Measurements from ENCODE around the gene CCDC81. TPM values are rescaled to one million over a fixed set of nuclear protein-coding genes. Genes with fewer than 3 reads are reported as not detected.

Gene CCDC81
- total RNA-seq, 1 donor from 2014 or later, result 36.5 TPM

GRCh38 chr11:86380295-86381059 is 5.8 kb downstream of the CCDC81 start:
- intact Hi-C loops (cut with DNase I), result no loop called here
- H3K27ac ChIP-seq, result no peak overlapping the region
- no peak for TF ChIP-seq CTCF (IDR thresholded peaks at IDR 0.05)

GRCh38 chr11:86383041-86383955 is 8.6 kb downstream of the CCDC81 start:
- no peak for TF ChIP-seq CTCF (IDR thresholded peaks at IDR 0.05)

More at GRCh38 chr11:86380295-86381059, 5.8 kb downstream of the CCDC81 start:
- Histone ChIP-seq H3K36me3 (no peaks in the 10 kb centered on the region), H3K4me3 (no peak overlapping the region), H3K4me1 (no peaks in the 10 kb centered on the region), H3K27me3 (no peaks in the 10 kb centered on the region), H3K9me3 (no peaks in the 10 kb centered on the region)
- no peak for DNase-seq (ENCODE audit: low spot score in 2 of 2)

GRCh38 chr11:86386283-86386682 is 11.6 kb downstream of the CCDC81 start:
- no peak for DNase-seq (ENCODE audit: low spot score in 2 of 2)
- TF ChIP-seq CTCF (IDR thresholded peaks at IDR 0.05), result no peak
- Histone ChIP-seq H3K4me1 (no peaks in the 10 kb centered on the region), H3K27ac (no peak overlapping the region), H3K36me3 (no peaks in the 10 kb centered on the region), H3K27me3 (no peaks in the 10 kb centered on the region), H3K9me3 (no peaks in the 10 kb centered on the region), H3K4me3 (no peak overlapping the region)
- intact Hi-C loops (cut with DNase I), result no loop called here

More at GRCh38 chr11:86383041-86383955, 8.6 kb downstream of the CCDC81 start:
- Histone ChIP-seq H3K4me3 (no peak overlapping the region), H3K4me1 (no peaks in the 10 kb centered on the region), H3K27me3 (no peaks in the 10 kb centered on the region), H3K9me3 (no peaks in the 10 kb centered on the region), H3K36me3 (no peaks in the 10 kb centered on the region), H3K27ac (no peak overlapping the region)
- DNase-seq (ENCODE audit: low spot score in 2 of 2), result no peak
- intact Hi-C loops (cut with DNase I), result no loop called here

- no peak for DNase-seq (ENCODE audit: low spot score in 2 of 2)
- H3K36me3 ChIP-seq, result no peaks in the 10 kb centered on the region
- H3K27ac ChIP-seq, result no peak overlapping the region
- no peaks in the 10 kb centered on the region for H3K27me3 ChIP-seq
- H3K4me1 ChIP-seq, result no peaks in the 10 kb centered on the region
- intact Hi-C loops (cut with DNase I), result no loop called here
- no peak for TF ChIP-seq CTCF (IDR thresholded peaks at IDR 0.05)
- H3K9me3 ChIP-seq, result no peaks in the 10 kb centered on the region
- no peak overlapping the region for H3K4me3 ChIP-seq
Measured at GRCh38 chr11:86386746-86387145, 12.1 kb downstream of the CCDC81 start.

GRCh38 chr11:86388198-86388597 is 13.5 kb downstream of the CCDC81 start:
- H3K36me3 ChIP-seq, result no peaks in the 10 kb centered on the region
- no peak overlapping the region for H3K27ac ChIP-seq
- DNase-seq (ENCODE audit: low spot score in 2 of 2), result no peak
- no peak for TF ChIP-seq CTCF (IDR thresholded peaks at IDR 0.05)
- no peak overlapping the region for H3K4me3 ChIP-seq
- no peaks in the 10 kb centered on the region for H3K4me1 ChIP-seq
- H3K27me3 ChIP-seq, result no peaks in the 10 kb centered on the region
- intact Hi-C loops (cut with DNase I), result no loop called here
- no peaks in the 10 kb centered on the region for H3K9me3 ChIP-seq
